Retina (tissue), 1 donor: ENCODE measurements around the gene SLC9A5.

ENCODE experiments used
- DNase-seq: peaks from one replicate; pipeline ENCODE4 v3.0.0-alpha.2; 2016

The SLC9A5 gene

GRCh38 chr16:67317853-67318252 lies 69.1 kb downstream of the SLC9A5 start:
- no peak for DNase-seq
